RWPE1 (cell line): Measurements from ENCODE around the gene THUMPD1.

Experiments
- CTCF ChIA-PET: fragments of 350-600 bp; sonication (Branson Sonifier 250); formaldehyde crosslinking; extraction: SDS; loops from one replicate; lab custom pipeline; 2021; lab: Yijun Ruan, JAX
- POLR2A ChIA-PET: fragments of 400-600 bp; formaldehyde crosslinking; extraction: SDS; loops from one replicate; lab custom pipeline; 2020; ENCODE audit warnings: antibody characterized with exemption; ENCODE audit not compliant: low non-redundant PET; lab: Yijun Ruan, JAX
- DNase-seq: peaks from one replicate; pipeline ENCODE4 v3.0.0; 2012; ENCODE audit warnings: low spot score
- H3K27ac ChIP-seq: fragments of 450-650 bp; 2 replicates; pipeline ENCODE4 v1.5.1; 2017
- TF ChIP-seq, protein P1 (sequence below): fragments of 450-650 bp; conservative IDR thresholded peaks from 2 replicates; pipeline ENCODE4 v1.5.1; 2017; ENCODE audit warnings: low read depth, mild to moderate bottlenecking

THUMPD1 gene

GRCh38 chr16:20741554-20742285, at the start of gene THUMPD1:
Gene THUMPD1 (minus strand): TSS chr16:20741818. CDS start chr16:20741739, 79 bp downstream.
- DNase-seq = peak; percentile 98
- CTCF ChIA-PET = interaction anchor here (0.6 to 1.0 kb wide), 2 partner anchors 66 to 928 kb away, joined by 3 read pairs; no protein-coding TSS in a partner anchor
- TF ChIP-seq, protein P1, sequence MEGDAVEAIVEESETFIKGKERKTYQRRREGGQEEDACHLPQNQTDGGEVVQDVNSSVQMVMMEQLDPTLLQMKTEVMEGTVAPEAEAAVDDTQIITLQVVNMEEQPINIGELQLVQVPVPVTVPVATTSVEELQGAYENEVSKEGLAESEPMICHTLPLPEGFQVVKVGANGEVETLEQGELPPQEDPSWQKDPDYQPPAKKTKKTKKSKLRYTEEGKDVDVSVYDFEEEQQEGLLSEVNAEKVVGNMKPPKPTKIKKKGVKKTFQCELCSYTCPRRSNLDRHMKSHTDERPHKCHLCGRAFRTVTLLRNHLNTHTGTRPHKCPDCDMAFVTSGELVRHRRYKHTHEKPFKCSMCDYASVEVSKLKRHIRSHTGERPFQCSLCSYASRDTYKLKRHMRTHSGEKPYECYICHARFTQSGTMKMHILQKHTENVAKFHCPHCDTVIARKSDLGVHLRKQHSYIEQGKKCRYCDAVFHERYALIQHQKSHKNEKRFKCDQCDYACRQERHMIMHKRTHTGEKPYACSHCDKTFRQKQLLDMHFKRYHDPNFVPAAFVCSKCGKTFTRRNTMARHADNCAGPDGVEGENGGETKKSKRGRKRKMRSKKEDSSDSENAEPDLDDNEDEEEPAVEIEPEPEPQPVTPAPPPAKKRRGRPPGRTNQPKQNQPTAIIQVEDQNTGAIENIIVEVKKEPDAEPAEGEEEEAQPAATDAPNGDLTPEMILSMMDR = peak; percentile 22; the same call in 1 of the 2 replicates
- POLR2A ChIA-PET = interaction anchor here (0.6 kb wide), 1 partner anchor 22 kb away, joined by 3 read pairs; no protein-coding TSS in a partner anchor
- H3K27ac ChIP-seq = peak within 1 kb of the TSS; percentile 91

DNA sequence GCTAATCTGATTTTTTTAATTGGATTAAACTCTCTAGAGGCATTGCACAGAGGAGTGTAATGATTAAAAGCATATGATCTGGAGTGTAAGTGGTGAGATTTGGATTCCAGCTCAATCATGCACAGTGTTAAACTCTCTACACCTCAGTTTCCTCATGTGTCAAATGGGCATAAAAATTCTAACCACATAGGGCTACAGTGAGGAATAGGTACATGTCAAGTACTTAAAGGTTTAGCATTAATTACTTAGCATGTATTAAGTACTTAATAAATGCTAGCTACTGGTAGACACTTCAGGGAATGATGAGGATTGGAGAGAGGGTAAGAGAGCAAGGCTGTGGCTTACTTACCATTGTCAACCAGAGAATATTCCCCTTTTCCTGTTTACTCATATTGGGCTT, 47.5 kb upstream of the THUMPD1 start:
- H3K27ac ChIP-seq = no peak overlapping the region
- TF ChIP-seq, protein P1 = no peak
- ChIA-PET POLR2A (no interaction called here), CTCF (no interaction called here)
- no peak for DNase-seq

GRCh38 chr16:20784204-20784603, 42.6 kb upstream of the THUMPD1 start:
- TF ChIP-seq, protein P1 = no peak
- H3K27ac ChIP-seq = no peak overlapping the region
- no peak for DNase-seq
- ChIA-PET CTCF (no interaction called here), POLR2A (no interaction called here)

GRCh38 chr16:20782470-20782869, 40.9 kb upstream of the THUMPD1 start:
- ChIA-PET POLR2A (no interaction called here), CTCF (no interaction called here)
- TF ChIP-seq, protein P1 = no peak
- no peak for DNase-seq
- H3K27ac ChIP-seq = no peak overlapping the region

GRCh38 chr16:20781697-20782096, 40.1 kb upstream of the THUMPD1 start:
- H3K27ac ChIP-seq = no peak overlapping the region
- CTCF ChIA-PET = no interaction called here
- DNase-seq = no peak
- TF ChIP-seq, protein P1 = no peak
- POLR2A ChIA-PET = no interaction called here

DNA sequence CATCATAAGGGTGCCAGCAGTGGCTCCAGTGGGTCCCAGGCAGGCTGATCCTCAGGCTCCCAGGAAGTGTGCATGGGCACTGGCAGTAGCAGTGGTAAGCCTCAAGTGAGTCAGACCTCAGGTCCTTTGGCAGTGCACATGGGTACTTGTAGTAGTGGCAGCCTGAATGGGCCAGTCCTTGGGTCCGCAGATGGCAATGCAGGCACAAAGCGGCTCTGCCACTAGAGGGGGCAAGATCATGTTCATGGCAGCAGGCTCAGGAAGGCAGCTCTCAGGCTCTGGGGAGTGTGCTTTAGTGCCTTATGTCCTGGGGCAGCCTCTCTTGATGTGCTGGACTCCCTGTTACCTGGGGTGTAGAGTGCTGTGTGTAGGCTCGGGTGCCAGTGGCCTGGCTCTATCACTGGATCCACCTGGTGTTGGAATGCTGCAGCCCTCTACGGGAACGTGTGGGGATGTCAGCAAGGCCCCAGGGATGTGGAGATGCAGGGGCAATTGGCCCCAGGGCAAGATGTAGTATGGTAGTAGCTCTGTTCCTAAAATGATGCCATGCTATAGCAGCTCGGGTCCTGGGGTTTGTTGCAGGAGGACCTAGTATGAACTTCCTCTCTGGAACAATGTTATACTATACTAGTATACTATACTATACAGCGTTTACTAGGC, 33.2 kb upstream of the THUMPD1 start:
- no peak overlapping the region for H3K27ac ChIP-seq
- DNase-seq = peak; percentile 57
- ChIA-PET POLR2A (no interaction called here), CTCF (interaction anchor here (0.6 to 0.9 kb wide), 5 partner anchors 12 to 1601 kb away, joined by 3 to 8 read pairs (median 3); no protein-coding TSS in a partner anchor)
- TF ChIP-seq, protein P1 = peak; percentile 51
